H9 (cell line): ENCODE measurements around the gene DRD4. TPM values are rescaled to one million over a fixed set of nuclear protein-coding genes. Genes with fewer than 3 reads are reported as not detected.

Experiments used
- DNase-seq: peaks from one replicate; pipeline ENCODE4 v3.0.0-alpha.2; 2017
- H2AFZ ChIP-seq: one replicate; pipeline ENCODE4 v1.6.1; 2013; ENCODE audit warnings: mild to moderate bottlenecking, low read length, control low read depth, moderate library complexity
- H2AK5ac ChIP-seq: 2 replicates; pipeline ENCODE4 v1.6.1; 2013; ENCODE audit warnings: low read length, control low read depth, mixed read lengths; ENCODE audit not compliant: insufficient read length
- H2BK120ac ChIP-seq: one replicate; pipeline ENCODE4 v1.6.1; 2013; ENCODE audit warnings: low read depth, mild to moderate bottlenecking, low read length, control low read depth, inconsistent platforms; ENCODE audit not compliant: poor library complexity, severe bottlenecking
- H2BK12ac ChIP-seq: 2 replicates; pipeline ENCODE4 v1.6.1; 2013; ENCODE audit warnings: low read length, control low read depth, mixed read lengths, low read depth; ENCODE audit not compliant: insufficient read length
- H2BK15ac ChIP-seq: 2 replicates; pipeline ENCODE4 v1.6.1; 2013; ENCODE audit warnings: low read depth, low read length, control low read depth
- H2BK20ac ChIP-seq: one replicate; pipeline ENCODE4 v1.6.1; 2013; ENCODE audit warnings: low read depth, mild to moderate bottlenecking, low read length, control low read depth, inconsistent platforms; ENCODE audit not compliant: poor library complexity, severe bottlenecking
- H2BK5ac ChIP-seq: 2 replicates; pipeline ENCODE4 v1.6.1; 2013; ENCODE audit warnings: low read length, control low read depth, mixed read lengths; ENCODE audit not compliant: insufficient read length
- H3K14ac ChIP-seq: 2 replicates; pipeline ENCODE4 v1.6.1; 2013; ENCODE audit warnings: low read length, control low read depth; ENCODE audit not compliant: insufficient read depth
- H3K18ac ChIP-seq: 2 replicates; pipeline ENCODE4 v1.6.1; 2013; ENCODE audit warnings: low read depth, mild to moderate bottlenecking, mixed read lengths, low read length, control low read depth; ENCODE audit not compliant: insufficient read length
- H3K23ac ChIP-seq: 2 replicates; pipeline ENCODE4 v1.6.1; 2013; ENCODE audit warnings: low read length, control low read depth, mixed read lengths, low read depth; ENCODE audit not compliant: insufficient read length
- H3K23me2 ChIP-seq: 2 replicates; pipeline ENCODE4 v1.6.1; 2013; ENCODE audit warnings: low read depth, mild to moderate bottlenecking, mixed read lengths, low read length, control low read depth; ENCODE audit not compliant: insufficient read length, poor library complexity, severe bottlenecking
- H3K27ac ChIP-seq: 2 replicates; pipeline ENCODE4 v1.5.1; 2013; ENCODE audit warnings: low read length, control low read depth, mixed read lengths, low read depth; ENCODE audit not compliant: insufficient read length
- H3K27me3 ChIP-seq: 2 replicates; pipeline ENCODE4 v1.6.1; 2013; ENCODE audit warnings: low read length, control low read depth, inconsistent platforms; ENCODE audit not compliant: insufficient read depth
- H3K4ac ChIP-seq: 2 replicates; pipeline ENCODE4 v1.6.1; 2013; ENCODE audit warnings: low read depth, mild to moderate bottlenecking, control low read depth, inconsistent platforms, low read length, moderate library complexity
- H3K4me1 ChIP-seq: 2 replicates; pipeline ENCODE4 v1.6.1; 2013; ENCODE audit warnings: low read length, control low read depth, inconsistent platforms; ENCODE audit not compliant: insufficient read depth
- H3K4me2 ChIP-seq: 2 replicates; pipeline ENCODE4 v1.6.1; 2013; ENCODE audit warnings: low read length, control low read depth, mixed read lengths; ENCODE audit not compliant: insufficient read length, insufficient read depth
- H3K56ac ChIP-seq: 2 replicates; pipeline ENCODE4 v1.6.1; 2013; ENCODE audit warnings: low read depth, mild to moderate bottlenecking, mixed read lengths, low read length, control low read depth; ENCODE audit not compliant: insufficient read length
- H3K79me1 ChIP-seq: 2 replicates; pipeline ENCODE4 v1.6.1; 2013; ENCODE audit warnings: low read depth, mild to moderate bottlenecking, moderate library complexity, low read length, control low read depth, inconsistent platforms; ENCODE audit not compliant: insufficient read depth, poor library complexity, severe bottlenecking
- H3K79me2 ChIP-seq: 2 replicates; pipeline ENCODE4 v1.6.1; 2013; ENCODE audit warnings: low read length, control low read depth, inconsistent platforms; ENCODE audit not compliant: insufficient read depth
- H3K9ac ChIP-seq: 2 replicates; pipeline ENCODE4 v1.6.1; 2013; ENCODE audit warnings: low read length, control low read depth, mixed read lengths; ENCODE audit not compliant: insufficient read length; ENCODE audit errors: extremely low read depth
- H3K9me3 ChIP-seq: one replicate; pipeline ENCODE4 v1.6.1; 2013; ENCODE audit warnings: low read depth, low read length, inconsistent platforms; ENCODE audit not compliant: control insufficient read depth
- H3T11ph ChIP-seq: one replicate; pipeline ENCODE4 v1.6.1; 2013; ENCODE audit warnings: mild to moderate bottlenecking, low read length, control low read depth, inconsistent platforms
- H4K20me1 ChIP-seq: one replicate; pipeline ENCODE4 v1.6.1; 2013; ENCODE audit not compliant: control insufficient read depth, insufficient read length, insufficient read depth
- H4K5ac ChIP-seq: 2 replicates; pipeline ENCODE4 v1.6.1; 2013; ENCODE audit warnings: low read depth, mild to moderate bottlenecking, mixed read lengths, low read length, control low read depth; ENCODE audit not compliant: insufficient read length
- H4K8ac ChIP-seq: replicated peaks from 2 replicates; pipeline ENCODE4 v1.6.1; 2013; ENCODE audit warnings: low read length, control low read depth, mixed read lengths, low read depth; ENCODE audit not compliant: insufficient read length
- H4K91ac ChIP-seq: 2 replicates; pipeline ENCODE4 v1.6.1; 2013; ENCODE audit warnings: low read depth, mild to moderate bottlenecking, moderate library complexity, mixed read lengths, low read length, control low read depth; ENCODE audit not compliant: insufficient read length
- H3K27ac Mint-ChIP-seq, 3 experiments: 2 replicates in 2 of 3; 3 replicates in 1 of 3; pipeline ENCODE4 v1.8.0; 2020 to 2021; ENCODE audit warnings: mixed read lengths in 3 of 3, mild to moderate bottlenecking in 1 of 3, moderate library complexity in 1 of 3
- H3K27me3 Mint-ChIP-seq: 2 replicates; pipeline ENCODE4 v1.8.0; 2021; ENCODE audit warnings: low read depth, mild to moderate bottlenecking, moderate library complexity, mixed read lengths
- H3K36me3 Mint-ChIP-seq, 3 experiments: 2 replicates in 2 of 3; 3 replicates in 1 of 3; pipeline ENCODE4 v1.8.0; 2020 to 2021; ENCODE audit warnings: low read depth in 3 of 3, mixed read lengths in 3 of 3; ENCODE audit not compliant: insufficient read depth in 1 of 3
- H3K4me1 Mint-ChIP-seq, 2 experiments: 2 replicates each; pipeline ENCODE4 v1.8.0; 2020; ENCODE audit warnings: mixed read lengths in 2 of 2
- H3K4me3 Mint-ChIP-seq, 2 experiments: 2 replicates in 1 of 2; 3 replicates in 1 of 2; pipeline ENCODE4 v1.8.0; 2020 to 2021; ENCODE audit warnings: mild to moderate bottlenecking in 2 of 2, mixed read lengths in 2 of 2, moderate library complexity in 1 of 2
- H3K9me3 Mint-ChIP-seq, 2 experiments: 2 replicates in 1 of 2; 3 replicates in 1 of 2; pipeline ENCODE4 v1.8.0; 2020; ENCODE audit warnings: mild to moderate bottlenecking in 2 of 2, mixed read lengths in 2 of 2, moderate library complexity in 1 of 2
- WGBS: extraction: QIAGEN DNeasy Blood & Tissue Kit; methylation state at CpG from one replicate; pipeline ENCODE4 v1.1.7; 2013; ENCODE audit warnings: missing lambda C conversion rate, low lambda C conversion rate, mixed read lengths; ENCODE audit not compliant: insufficient read length; ENCODE audit errors: extremely low coverage; 5-methylcytosine and 5-hydroxymethylcytosine counted together
- total RNA-seq: library from RNA; stranded (reverse); gene quantifications from 2 replicates; pipeline ENCODE4 v1.2.1, GENCODE V29; 2021
- TF ChIP-seq, protein P1 (sequence below): fragments of 200-600 bp; sonication (generic); conservative IDR thresholded peaks from 3 replicates; pipeline ENCODE4 v1.8.0; 2021; ENCODE audit warnings: antibody characterized with exemption, mild to moderate bottlenecking

Gene DRD4
- total RNA-seq, 1 experiment from 2014 or later = 6.8 TPM

DNA sequence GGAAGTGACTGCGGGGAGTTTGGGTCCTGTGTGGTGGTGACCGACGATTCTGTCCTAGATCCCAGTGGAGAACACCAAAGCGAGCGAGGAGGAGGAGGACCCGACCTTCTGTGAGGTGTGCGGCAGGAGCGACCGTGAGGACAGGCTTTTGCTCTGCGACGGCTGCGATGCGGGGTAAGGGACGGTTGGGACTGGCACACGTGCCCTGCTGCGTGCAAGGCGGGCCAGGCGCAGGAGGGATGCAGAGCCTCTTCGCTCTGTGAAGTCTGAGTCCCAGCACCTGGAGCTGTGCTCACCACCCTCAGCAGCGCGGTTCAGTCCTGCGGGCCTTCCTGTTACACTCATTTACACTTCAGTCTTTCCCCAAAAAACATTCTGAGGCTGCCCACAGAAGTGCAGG, 44.6 kb upstream of the DRD4 start:
- WGBS = no CpG with 5 or more reads among the region's 22 CpGs

More for the DNA sequence above, 44.6 kb upstream of the DRD4 start:
- Histone ChIP-seq H3K79me1 (peaks cover 4% of the 10 kb centered on the region), H3K79me2 (no peaks in the 10 kb centered on the region; the same call in 1 of the 2 replicates), H3K9ac (no peak overlapping the region), H2AK5ac (no peak overlapping the region), H3T11ph (no peak overlapping the region), H3K4ac (no peak overlapping the region), H2BK20ac (no peak overlapping the region), H4K91ac (no peak overlapping the region), H3K27me3 (no peaks in the 10 kb centered on the region), H3K23ac (no peak overlapping the region), H4K8ac (no peak overlapping the region), H3K23me2 (no peaks in the 10 kb centered on the region), H2BK12ac (no peak overlapping the region), H3K27ac (no peak overlapping the region), H2BK15ac (no peak overlapping the region), H3K4me1 (no peaks in the 10 kb centered on the region), H3K9me3 (no peaks in the 10 kb centered on the region), H3K4me2 (no peak overlapping the region), H3K56ac (no peak overlapping the region), H4K20me1 (no peaks in the 10 kb centered on the region), H3K14ac (no peak overlapping the region), H2AFZ (no peak overlapping the region), H3K18ac (no peak overlapping the region), H4K5ac (no peak overlapping the region), H2BK5ac (no peak overlapping the region), H2BK120ac (no peak overlapping the region)
- TF ChIP-seq, protein P1, sequence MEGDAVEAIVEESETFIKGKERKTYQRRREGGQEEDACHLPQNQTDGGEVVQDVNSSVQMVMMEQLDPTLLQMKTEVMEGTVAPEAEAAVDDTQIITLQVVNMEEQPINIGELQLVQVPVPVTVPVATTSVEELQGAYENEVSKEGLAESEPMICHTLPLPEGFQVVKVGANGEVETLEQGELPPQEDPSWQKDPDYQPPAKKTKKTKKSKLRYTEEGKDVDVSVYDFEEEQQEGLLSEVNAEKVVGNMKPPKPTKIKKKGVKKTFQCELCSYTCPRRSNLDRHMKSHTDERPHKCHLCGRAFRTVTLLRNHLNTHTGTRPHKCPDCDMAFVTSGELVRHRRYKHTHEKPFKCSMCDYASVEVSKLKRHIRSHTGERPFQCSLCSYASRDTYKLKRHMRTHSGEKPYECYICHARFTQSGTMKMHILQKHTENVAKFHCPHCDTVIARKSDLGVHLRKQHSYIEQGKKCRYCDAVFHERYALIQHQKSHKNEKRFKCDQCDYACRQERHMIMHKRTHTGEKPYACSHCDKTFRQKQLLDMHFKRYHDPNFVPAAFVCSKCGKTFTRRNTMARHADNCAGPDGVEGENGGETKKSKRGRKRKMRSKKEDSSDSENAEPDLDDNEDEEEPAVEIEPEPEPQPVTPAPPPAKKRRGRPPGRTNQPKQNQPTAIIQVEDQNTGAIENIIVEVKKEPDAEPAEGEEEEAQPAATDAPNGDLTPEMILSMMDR = no peak
- H3K4me3 Mint-ChIP-seq = no peak overlapping the region
- H3K27me3 Mint-ChIP-seq = 0 out of 2 replicates have a peak, but pooled peaks cover 2% of the 10 kb centered on the region
- no peak for DNase-seq
- peak overlapping the region in 2 of 3 experiments; percentile 69 to 73; a peak in 2 of 7 replicates for H3K27ac Mint-ChIP-seq
- no peaks in the 10 kb centered on the region for H3K4me1 Mint-ChIP-seq
- H3K9me3 Mint-ChIP-seq = no peaks in the 10 kb centered on the region; a peak in 1 of 5 replicates
- peaks cover 63 to 93% (median 92%) of the 10 kb centered on the region in 3 experiments for H3K36me3 Mint-ChIP-seq
